Right ventricle myocardium inferior (tissue), 1 donor: ENCODE results near the gene NOP14. TPM values are rescaled to one million over a fixed set of nuclear protein-coding genes. Genes with fewer than 3 reads are reported as not detected.

Experiments used
- ATAC-seq: fragments of 200-7000 bp; cut with Tn5 transposase; one replicate; pipeline ENCODE4 v1.9.1; 2020; ENCODE audit warnings: mild to moderate bottlenecking, moderate library complexity
- DNase-seq: peaks from one replicate; pipeline ENCODE4 v3.0.0; 2021; ENCODE audit errors: missing footprints
- intact Hi-C: fragments of 100-400 bp; cut with DNase I; formaldehyde crosslinking; loops from one replicate; pipeline ENCODE4 v1.11.0; 2022
- total RNA-seq: library from RNA; stranded (reverse); fragmentation: NEBNext Ultra II Directional; extraction: Animal tissue kit (Norgen Biotek cat#: 25700); gene quantifications from one replicate; pipeline ENCODE4 v1.2.1, GENCODE V29; 2021
- donor health status: DM: no; HTN: yes; CAD: no; lungs with severe emphysema.

NOP14 gene
- total RNA-seq, 1 donor from 2014 or later = 18.3 TPM

DNA sequence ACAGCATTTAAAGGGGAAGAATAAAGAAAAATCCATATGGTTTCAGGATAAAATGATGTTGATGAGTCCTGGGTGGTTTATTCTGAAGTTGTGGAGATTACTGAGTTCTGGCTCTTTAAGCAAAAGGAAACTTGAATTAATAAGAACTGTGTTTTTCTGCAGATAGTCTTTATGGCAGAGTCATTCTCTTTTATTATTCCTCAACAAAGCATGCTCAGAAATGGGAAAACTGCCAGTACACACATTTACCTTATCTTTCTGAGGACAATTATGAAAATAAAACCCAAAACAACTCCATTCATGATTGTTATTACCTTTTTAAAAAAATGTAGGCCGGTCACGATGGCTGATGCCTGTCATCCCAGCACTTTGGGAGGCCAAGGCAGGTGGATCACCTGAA lies 61.1 kb downstream of the NOP14 start:
- DNase-seq (no peak), ATAC-seq (no peak)
- intact Hi-C loops = no loop called here

DNA sequence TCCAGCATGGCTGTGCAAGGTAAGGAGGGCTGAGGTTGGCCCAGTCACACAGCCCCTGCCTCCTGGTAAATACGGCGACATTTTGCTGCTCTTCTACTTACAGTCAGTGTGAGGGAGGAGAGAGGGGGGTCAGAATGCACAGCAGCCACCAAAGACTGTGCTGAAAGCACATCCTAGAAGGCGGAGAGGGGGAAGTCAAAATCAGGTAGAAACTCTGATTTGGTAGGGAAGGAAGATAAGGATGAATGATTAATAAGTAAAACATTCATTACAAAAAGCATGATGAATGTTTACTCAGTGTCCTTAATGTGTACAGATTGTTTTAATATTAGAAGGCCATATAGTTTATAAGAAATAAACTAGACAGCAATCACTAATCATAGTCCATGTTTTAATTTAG lies 62.0 kb downstream of the NOP14 start:
- intact Hi-C loops = no loop called here
- DNase-seq (no peak), ATAC-seq (no peak)

DNA sequence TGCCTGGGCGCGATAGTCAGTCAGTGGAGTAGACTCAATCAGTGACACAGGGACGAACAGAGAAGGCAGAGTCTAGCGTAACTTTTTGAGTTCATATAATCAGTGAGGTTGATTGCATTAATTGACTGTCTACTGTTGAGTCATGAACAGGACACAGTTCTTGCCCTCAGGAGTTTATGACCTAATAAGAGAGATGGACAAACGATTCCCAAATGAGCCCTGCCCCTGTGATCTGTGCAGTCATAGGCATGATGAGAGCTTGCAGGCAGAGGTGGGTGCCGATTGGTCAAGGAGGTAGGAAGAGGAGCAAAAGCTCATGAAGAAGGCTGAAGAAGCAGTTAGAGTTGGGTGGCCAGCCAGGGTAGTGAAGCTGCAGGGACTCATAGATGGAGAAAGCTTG lies 62.5 kb downstream of the NOP14 start:
- intact Hi-C loops = no loop called here
- no peak for DNase-seq
- ATAC-seq = no peak

DNA sequence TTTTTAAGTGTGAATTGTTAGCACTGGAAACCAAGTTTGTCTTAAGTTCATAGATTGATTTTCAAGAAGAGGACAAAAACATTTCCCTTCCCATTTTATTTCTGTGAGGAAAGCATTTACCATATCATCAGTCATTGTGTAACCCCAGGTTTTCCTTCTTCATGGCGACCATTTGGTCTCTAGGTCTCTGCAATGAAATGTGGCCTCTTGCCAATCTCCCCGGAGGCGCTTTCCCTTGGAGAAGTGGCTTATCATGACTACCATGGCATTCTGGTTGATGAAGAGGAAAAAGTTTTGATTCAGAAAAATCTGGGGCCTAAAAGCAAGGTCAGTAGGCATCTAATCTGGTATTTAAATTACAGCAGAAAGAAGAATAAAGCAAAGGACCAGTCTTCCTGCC lies 65.2 kb downstream of the NOP14 start:
- intact Hi-C loops = no loop called here
- ATAC-seq = no peak
- DNase-seq = no peak

DNA sequence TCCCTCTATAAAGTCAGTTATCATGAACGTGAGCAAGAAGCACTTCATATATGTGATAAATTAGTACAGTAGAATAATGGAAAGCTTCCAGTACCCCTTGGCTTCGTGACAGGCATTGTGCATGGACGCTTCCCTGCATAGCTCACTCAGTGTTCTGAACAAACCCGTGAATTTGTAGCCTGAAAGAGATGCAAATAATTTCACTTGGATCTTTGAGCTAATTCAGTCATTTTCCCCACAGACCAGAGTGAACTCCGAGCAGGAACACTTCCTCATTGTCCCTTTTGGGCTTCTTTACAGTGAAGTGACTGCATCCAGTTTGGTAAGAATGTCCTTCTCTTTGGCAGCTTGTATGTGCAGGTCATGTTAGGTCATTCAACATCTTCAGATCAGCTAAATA lies 69.4 kb downstream of the NOP14 start:
- intact Hi-C loops = loop anchor here (5.0 kb wide), 2 partner anchors 39 to 51 kb away; partner anchors contain the start of gene ADD1
- ATAC-seq (peak; percentile 65), DNase-seq (no peak)

DNA sequence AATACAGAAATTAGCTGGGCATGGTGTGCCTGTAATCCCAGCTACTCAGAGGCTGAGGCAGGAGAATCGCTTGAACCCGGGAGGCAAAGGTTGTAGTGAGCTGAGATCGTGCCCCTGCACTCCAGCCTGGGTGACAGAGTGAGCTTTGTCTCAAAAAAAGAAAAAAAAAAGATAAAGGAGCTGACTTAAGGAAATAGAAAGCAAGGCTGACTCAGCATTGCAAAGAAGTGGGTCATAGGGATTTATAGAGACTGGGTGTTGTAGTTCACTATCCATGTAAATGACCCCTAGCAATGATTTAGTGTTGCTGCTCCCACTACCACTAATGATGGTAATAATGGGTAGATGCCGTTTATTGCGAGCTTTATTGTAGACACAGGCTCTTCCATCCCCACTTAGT lies 71.9 kb downstream of the NOP14 start:
- intact Hi-C loops = loop anchor here (5.0 kb wide), 2 partner anchors 41 to 49 kb away; partner anchors contain the start of gene ADD1
- ATAC-seq = no peak
- DNase-seq = no peak

DNA sequence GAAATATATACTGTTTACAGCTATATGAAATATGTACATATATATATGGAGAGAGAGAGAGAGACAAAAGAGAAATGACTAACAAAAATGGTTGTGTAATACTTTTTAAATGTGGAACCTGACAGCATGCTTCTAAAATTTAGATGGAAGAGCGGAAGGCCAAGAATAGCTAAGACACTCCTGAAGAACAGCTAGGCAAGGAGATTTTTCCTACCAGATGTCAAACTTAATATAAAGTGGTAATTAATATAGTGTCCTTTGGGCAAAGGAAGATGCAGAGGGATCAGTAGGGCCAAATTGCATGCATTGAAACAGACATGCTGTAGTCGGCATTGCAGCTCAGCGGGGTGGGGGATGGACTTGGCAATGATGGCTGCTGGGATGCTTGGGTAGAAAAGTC lies 74.3 kb downstream of the NOP14 start:
- DNase-seq (no peak), ATAC-seq (no peak)
- intact Hi-C loops = loop anchor here (5.0 kb wide), 1 partner anchor 37 kb away; no protein-coding TSS in a partner anchor

Other genes with a start within 250 kb of the NOP14 start
- gene TNIP2, start 207.1 kb downstream of the NOP14 start, total RNA-seq = 29.6 TPM
- 32.2 TPM for gene SH3BP2, start 170.3 kb downstream of the NOP14 start, total RNA-seq
- gene ADD1, start 119.6 kb downstream of the NOP14 start, total RNA-seq = 231 TPM
- gene GRK4, start 165 bp upstream of the NOP14 start, total RNA-seq = 7.7 TPM
- gene HTT-AS, start 111.1 kb upstream of the NOP14 start, total RNA-seq = not detected
- gene HTT, start 111.3 kb upstream of the NOP14 start, total RNA-seq = 24.2 TPM